ENCODE measurements around the gene MAP3K10. TPM values are rescaled to one million over a fixed set of nuclear protein-coding genes. Genes with fewer than 3 reads are reported as not detected.

MAP3K10 gene
- total RNA-seq, 1 donor from 2014 or later: 17.2 TPM

DNA sequence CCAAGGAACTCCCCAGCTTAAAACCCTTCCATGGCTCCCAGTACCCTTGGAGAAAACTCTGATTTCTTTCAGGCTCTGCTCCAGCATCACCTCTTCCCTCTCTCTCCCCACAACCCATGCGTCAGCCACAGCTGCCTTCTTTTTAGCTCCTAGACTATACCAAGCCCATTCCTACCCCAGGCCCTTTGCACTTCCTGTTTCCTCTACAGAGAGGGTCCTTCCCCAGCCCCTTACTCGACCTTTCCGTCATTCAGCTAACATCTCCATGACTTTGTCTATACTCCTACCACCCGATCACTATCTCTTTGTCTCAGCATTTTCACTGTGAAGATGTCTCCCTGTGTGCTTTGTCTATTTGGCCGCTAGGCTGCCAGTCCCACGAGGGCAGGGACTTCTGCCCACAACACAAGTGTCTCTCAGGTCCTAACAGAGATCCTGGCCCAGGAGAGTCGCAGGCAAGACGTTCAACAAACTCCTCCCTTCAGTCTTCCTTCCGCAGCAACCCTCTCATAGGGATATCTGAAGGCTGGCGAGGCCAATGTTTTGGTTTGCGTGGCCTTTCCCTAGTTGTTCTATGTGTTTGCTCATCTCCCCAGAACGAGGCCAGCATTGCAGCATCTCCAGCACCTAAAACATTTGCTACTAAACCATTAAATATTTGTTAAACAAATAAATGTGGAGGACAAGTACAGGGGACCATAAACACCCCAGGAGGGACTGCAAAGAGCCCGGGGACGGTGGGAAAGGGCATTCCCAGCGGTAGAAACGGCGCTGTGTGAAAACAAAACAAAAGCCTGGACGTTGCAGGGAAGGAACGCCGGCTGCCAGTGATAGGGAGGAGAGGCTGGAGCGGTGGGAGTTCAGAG lies 34.4 kb downstream of the MAP3K10 start:
- no peak for DNase-seq
- intact Hi-C loops (cut with DNase I): no loop called here
- TF ChIP-seq, protein P1, sequence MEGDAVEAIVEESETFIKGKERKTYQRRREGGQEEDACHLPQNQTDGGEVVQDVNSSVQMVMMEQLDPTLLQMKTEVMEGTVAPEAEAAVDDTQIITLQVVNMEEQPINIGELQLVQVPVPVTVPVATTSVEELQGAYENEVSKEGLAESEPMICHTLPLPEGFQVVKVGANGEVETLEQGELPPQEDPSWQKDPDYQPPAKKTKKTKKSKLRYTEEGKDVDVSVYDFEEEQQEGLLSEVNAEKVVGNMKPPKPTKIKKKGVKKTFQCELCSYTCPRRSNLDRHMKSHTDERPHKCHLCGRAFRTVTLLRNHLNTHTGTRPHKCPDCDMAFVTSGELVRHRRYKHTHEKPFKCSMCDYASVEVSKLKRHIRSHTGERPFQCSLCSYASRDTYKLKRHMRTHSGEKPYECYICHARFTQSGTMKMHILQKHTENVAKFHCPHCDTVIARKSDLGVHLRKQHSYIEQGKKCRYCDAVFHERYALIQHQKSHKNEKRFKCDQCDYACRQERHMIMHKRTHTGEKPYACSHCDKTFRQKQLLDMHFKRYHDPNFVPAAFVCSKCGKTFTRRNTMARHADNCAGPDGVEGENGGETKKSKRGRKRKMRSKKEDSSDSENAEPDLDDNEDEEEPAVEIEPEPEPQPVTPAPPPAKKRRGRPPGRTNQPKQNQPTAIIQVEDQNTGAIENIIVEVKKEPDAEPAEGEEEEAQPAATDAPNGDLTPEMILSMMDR (IDR thresholded peaks at IDR 0.05): no peak
- Histone ChIP-seq H3K4me3 (peak overlapping the region; percentile 23), H3K9me3 (no peaks in the 10 kb centered on the region), H3K27ac (no peak overlapping the region), H3K27me3 (peaks cover 34% of the 10 kb centered on the region), H3K4me1 (peaks cover 16% of the 10 kb centered on the region), H3K36me3 (no peaks in the 10 kb centered on the region)
- no peak for ATAC-seq

DNA sequence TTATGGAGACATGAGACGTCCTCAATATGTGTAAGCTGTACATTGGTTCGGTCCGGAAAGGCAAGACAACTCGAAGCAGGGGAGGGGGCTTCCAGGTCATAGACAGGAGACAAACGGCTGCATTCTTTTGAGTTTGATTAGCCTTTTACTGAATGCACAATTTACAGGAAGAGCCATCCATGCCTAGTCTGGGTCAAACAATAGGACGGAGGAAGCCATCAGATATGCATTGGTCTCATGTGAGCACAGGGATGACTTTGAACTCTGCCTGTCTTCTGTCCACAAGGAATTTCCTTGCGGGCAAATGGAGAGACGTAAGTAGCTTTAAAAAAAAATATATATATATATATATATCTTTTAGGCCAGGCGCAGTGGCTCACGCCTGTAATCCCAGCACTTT lies 37.1 kb downstream of the MAP3K10 start:
- Histone ChIP-seq H3K9me3 (no peaks in the 10 kb centered on the region), H3K27me3 (peaks cover 31% of the 10 kb centered on the region), H3K27ac (no peak overlapping the region), H3K4me3 (no peak overlapping the region), H3K4me1 (peaks cover 20% of the 10 kb centered on the region), H3K36me3 (peaks cover 8% of the 10 kb centered on the region)
- no peak for DNase-seq
- intact Hi-C loops (cut with DNase I): no loop called here
- ATAC-seq: no peak
- TF ChIP-seq, protein P1 (IDR thresholded peaks at IDR 0.05): no peak

DNA sequence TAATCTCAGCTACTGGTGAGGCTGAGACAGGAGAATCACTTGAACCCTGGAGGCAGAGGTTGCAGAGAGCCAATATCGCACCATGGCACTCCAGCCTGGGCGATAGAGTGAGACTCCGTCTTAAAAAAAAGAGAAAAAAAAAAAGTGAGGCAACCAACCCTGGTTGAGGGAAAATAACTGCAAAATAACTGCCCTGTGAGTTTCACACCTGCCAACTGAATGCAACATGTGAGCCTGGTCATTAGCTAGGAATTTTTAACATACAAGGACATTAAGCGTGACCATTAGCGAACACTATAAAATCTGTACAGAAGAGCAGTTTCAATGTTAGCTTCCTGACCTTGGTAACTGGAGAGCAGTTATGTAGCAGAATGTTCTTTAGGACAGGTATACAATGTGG lies 37.6 kb downstream of the MAP3K10 start:
- peaks cover 20% of the 10 kb centered on the region for H3K4me1 ChIP-seq
- DNase-seq (no peak), ATAC-seq (no peak)
- H3K27ac ChIP-seq: no peak overlapping the region
- intact Hi-C loops (cut with DNase I): no loop called here
- no peak overlapping the region for H3K4me3 ChIP-seq
- no peaks in the 10 kb centered on the region for H3K9me3 ChIP-seq
- H3K27me3 ChIP-seq: peaks cover 26% of the 10 kb centered on the region
- H3K36me3 ChIP-seq: peaks cover 13% of the 10 kb centered on the region
- TF ChIP-seq, protein P1 (IDR thresholded peaks at IDR 0.05): no peak

DNA sequence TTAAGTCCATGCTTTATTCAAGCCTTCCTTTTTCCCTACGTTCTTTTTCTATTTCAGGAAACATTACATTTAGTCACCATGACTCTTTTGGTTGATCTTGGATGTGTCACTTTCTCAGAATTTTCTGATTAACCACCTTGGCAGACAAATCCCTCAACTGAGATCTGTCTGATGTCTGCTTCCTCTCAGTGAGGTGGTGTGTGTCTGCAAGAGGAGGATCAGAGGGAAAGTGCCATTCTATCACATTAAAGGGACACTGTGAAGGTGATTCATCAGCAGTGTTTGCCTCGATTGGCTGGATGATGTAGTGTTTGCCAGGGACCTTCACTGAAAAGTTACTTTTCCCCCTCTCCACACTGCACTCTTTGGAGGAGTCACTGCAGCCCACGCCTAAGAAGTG lies 38.3 kb downstream of the MAP3K10 start:
- intact Hi-C loops (cut with DNase I): no loop called here
- Histone ChIP-seq H3K27ac (no peak overlapping the region), H3K27me3 (peaks cover 20% of the 10 kb centered on the region), H3K4me3 (no peak overlapping the region), H3K9me3 (no peaks in the 10 kb centered on the region), H3K4me1 (peaks cover 20% of the 10 kb centered on the region), H3K36me3 (peaks cover 13% of the 10 kb centered on the region)
- ATAC-seq (no peak), DNase-seq (no peak)
- TF ChIP-seq, protein P1 (IDR thresholded peaks at IDR 0.05): no peak

DNA sequence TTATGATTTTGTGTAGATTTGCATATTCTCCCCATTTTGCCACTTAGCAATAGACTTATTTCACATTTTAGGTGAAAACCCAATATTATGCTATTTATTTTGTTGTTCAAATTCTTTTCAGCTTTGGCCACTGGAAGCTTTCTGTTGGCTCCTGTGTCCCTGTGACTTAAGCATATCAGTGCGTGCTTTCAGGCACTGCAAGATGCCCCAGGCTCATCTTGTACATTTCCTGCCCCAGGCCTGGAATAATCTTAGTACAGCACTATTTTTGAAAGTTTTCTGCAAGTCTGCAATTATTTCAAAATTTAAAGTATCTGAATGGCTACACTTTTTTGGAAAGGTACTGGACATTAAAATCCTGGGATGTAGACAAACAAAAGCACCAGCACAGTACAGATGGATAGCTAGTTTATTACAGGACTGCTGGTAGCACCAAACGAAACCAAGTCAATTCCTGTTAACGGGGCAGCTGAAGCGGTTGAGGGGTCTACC lies 38.7 kb downstream of the MAP3K10 start:
- no peaks in the 10 kb centered on the region for H3K9me3 ChIP-seq
- DNase-seq: no peak
- no peak overlapping the region for H3K27ac ChIP-seq

More for the DNA sequence above, 38.7 kb downstream of the MAP3K10 start:
- peaks cover 15% of the 10 kb centered on the region for H3K27me3 ChIP-seq
- TF ChIP-seq, protein P1 (IDR thresholded peaks at IDR 0.05): no peak
- peaks cover 20% of the 10 kb centered on the region for H3K4me1 ChIP-seq
- no peak for ATAC-seq
- intact Hi-C loops (cut with DNase I): no loop called here
- H3K4me3 ChIP-seq: no peak overlapping the region
- peaks cover 18% of the 10 kb centered on the region for H3K36me3 ChIP-seq

All from upper lobe of right lung (tissue), 1 donor.